ENCODE data around the gene OTOP2.

DNA sequence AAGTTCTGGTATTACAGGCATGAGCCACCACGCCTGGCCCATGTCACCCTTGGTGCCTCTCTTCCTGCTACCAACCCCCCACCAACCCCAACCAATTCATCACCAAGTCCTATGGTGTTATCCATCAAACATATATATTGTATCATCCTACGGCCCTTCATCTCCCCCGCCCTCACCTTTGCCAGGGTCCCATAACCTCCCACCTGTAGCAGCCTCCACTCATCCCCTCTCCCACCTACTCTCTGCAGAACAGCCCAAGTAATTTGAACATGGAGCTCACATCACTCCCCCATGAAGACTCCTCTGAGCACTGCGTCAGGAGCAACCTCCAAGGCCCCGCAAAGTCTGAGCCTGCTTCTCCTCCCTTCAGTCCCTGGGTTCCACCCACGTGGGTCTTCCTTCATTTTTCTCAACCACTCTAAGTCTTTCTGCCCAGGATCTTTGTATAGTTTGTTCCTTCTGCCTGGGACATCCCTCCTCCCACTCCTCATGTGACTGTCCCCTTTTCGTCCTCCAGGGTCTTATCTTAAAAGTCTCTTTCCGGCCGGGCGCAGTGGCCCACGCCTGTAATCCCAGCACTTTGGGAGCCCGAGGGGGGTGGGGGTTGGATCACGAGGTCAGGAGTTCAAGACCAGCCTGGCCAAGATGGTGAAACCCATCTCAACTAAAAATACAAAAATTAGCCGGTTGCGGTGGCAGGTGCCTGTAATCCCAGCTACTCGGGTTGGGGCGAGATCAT is 55.5 kb downstream of the OTOP2 start:
- TF ChIP-seq EZH2 (IDR thresholded peaks at IDR 0.05; ENCODE audit: insufficient read depth, low read length), result no peak
- TF ChIP-seq, protein P1, sequence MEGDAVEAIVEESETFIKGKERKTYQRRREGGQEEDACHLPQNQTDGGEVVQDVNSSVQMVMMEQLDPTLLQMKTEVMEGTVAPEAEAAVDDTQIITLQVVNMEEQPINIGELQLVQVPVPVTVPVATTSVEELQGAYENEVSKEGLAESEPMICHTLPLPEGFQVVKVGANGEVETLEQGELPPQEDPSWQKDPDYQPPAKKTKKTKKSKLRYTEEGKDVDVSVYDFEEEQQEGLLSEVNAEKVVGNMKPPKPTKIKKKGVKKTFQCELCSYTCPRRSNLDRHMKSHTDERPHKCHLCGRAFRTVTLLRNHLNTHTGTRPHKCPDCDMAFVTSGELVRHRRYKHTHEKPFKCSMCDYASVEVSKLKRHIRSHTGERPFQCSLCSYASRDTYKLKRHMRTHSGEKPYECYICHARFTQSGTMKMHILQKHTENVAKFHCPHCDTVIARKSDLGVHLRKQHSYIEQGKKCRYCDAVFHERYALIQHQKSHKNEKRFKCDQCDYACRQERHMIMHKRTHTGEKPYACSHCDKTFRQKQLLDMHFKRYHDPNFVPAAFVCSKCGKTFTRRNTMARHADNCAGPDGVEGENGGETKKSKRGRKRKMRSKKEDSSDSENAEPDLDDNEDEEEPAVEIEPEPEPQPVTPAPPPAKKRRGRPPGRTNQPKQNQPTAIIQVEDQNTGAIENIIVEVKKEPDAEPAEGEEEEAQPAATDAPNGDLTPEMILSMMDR (IDR thresholded peaks at IDR 0.05; ENCODE audit: insufficient read depth, low read depth, low read length), result no peak
